ENCODE measurements around the gene COL1A2. TPM values are rescaled to one million over a fixed set of nuclear protein-coding genes. Genes with fewer than 3 reads are reported as not detected.

Gene COL1A2
- total and polyA plus RNA-seq, 2 of the 8 experiments (the other 6 are each of a cell fraction or from before 2014, with no cell fraction given): 45.2 to 87.2 TPM

GRCh38 chr7:94444813-94445212 lies 50.1 kb downstream of the COL1A2 start (continued):
- TF ChIP-seq, protein P1, sequence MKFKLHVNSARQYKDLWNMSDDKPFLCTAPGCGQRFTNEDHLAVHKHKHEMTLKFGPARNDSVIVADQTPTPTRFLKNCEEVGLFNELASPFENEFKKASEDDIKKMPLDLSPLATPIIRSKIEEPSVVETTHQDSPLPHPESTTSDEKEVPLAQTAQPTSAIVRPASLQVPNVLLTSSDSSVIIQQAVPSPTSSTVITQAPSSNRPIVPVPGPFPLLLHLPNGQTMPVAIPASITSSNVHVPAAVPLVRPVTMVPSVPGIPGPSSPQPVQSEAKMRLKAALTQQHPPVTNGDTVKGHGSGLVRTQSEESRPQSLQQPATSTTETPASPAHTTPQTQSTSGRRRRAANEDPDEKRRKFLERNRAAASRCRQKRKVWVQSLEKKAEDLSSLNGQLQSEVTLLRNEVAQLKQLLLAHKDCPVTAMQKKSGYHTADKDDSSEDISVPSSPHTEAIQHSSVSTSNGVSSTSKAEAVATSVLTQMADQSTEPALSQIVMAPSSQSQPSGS (IDR thresholded peaks at IDR 0.05; ENCODE audit: low read length): no peak
- TF ChIP-seq JUN (IDR thresholded peaks at IDR 0.05; ENCODE audit: low read depth, low read length): no peak
- TF ChIP-seq CTCF (IDR thresholded peaks at IDR 0.05; ENCODE audit: control extremely low read depth in 1 of 3, insufficient read depth in 1 of 3, low read depth in 1 of 3, low read length in 3 of 3): no peak
